ENCODE data around the gene ONECUT2. TPM values are rescaled to one million over a fixed set of nuclear protein-coding genes. Genes with fewer than 3 reads are reported as not detected.

Gene ONECUT2
- total RNA-seq, 1 donor from 2014 or later = 0.05 TPM

DNA sequence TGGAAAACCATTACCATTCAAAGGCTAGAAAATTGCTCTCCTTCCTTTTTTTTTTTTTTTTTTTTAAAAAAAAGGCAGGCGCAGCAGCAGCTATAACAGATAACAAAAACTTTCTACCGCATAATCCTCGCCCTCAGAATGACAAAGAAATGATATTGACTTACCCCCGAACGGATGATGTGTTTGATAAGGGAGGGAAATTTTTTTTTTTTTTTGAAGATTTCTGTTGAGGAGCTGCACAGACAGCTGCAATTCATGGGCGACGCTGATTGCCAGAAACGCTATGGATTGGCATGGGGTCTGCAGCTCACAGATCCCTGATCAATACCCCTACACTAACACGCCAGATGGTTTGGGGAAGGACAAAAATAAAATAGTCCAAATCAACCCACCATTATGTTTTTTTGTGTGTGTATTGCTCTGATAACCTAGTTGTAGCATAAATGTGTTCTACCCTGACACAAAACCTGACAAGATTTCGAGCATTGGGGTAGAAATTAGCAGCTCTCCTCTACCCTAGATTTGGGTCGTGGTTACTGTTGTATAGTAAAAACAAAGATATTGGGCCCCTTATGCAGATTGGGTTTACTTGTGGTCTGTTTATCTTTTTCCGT is 3.6 kb upstream of the ONECUT2 start:
- H3K27me3 Mint-ChIP-seq (ENCODE audit: unreplicated experiment) = peaks cover 79% of the 10 kb centered on the region
- no peak overlapping the region for H3K27ac Mint-ChIP-seq (ENCODE audit: unreplicated experiment)
- H3K4me1 Mint-ChIP-seq (ENCODE audit: unreplicated experiment) = peaks cover 25% of the 10 kb centered on the region
- H3K9me3 Mint-ChIP-seq (ENCODE audit: unreplicated experiment) = no peaks in the 10 kb centered on the region
- H3K4me3 Mint-ChIP-seq (ENCODE audit: unreplicated experiment) = no peak overlapping the region
- DNase-seq (ENCODE audit: extremely low spot score, unreplicated experiment) = no peak
- no peaks in the 10 kb centered on the region for H3K36me3 Mint-ChIP-seq (ENCODE audit: unreplicated experiment)
- TF ChIP-seq, protein P1, sequence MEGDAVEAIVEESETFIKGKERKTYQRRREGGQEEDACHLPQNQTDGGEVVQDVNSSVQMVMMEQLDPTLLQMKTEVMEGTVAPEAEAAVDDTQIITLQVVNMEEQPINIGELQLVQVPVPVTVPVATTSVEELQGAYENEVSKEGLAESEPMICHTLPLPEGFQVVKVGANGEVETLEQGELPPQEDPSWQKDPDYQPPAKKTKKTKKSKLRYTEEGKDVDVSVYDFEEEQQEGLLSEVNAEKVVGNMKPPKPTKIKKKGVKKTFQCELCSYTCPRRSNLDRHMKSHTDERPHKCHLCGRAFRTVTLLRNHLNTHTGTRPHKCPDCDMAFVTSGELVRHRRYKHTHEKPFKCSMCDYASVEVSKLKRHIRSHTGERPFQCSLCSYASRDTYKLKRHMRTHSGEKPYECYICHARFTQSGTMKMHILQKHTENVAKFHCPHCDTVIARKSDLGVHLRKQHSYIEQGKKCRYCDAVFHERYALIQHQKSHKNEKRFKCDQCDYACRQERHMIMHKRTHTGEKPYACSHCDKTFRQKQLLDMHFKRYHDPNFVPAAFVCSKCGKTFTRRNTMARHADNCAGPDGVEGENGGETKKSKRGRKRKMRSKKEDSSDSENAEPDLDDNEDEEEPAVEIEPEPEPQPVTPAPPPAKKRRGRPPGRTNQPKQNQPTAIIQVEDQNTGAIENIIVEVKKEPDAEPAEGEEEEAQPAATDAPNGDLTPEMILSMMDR (IDR thresholded peaks at IDR 0.05) = no peak

DNA sequence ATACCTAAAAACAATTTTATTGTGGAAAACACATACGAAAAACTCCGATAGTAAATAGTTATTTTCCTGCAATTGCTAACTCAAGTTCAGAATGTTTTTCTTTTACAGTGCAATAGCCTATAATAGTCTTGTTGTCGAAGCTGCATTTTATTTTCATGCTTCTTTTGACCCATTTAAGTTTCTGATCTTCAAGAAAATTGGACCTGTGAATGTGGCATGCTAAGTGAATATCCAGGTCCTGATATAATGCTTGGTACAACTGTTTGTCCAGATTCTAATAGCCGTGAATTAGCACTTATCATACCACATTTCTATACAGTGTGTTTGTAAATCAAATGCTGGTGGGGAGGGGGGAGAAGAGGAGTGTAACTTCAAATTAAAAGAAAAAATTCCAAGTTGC is 3.0 kb upstream of the ONECUT2 start:
- H3K4me1 Mint-ChIP-seq (ENCODE audit: unreplicated experiment) = peaks cover 30% of the 10 kb centered on the region
- H3K4me3 Mint-ChIP-seq (ENCODE audit: unreplicated experiment) = no peak overlapping the region

DNA sequence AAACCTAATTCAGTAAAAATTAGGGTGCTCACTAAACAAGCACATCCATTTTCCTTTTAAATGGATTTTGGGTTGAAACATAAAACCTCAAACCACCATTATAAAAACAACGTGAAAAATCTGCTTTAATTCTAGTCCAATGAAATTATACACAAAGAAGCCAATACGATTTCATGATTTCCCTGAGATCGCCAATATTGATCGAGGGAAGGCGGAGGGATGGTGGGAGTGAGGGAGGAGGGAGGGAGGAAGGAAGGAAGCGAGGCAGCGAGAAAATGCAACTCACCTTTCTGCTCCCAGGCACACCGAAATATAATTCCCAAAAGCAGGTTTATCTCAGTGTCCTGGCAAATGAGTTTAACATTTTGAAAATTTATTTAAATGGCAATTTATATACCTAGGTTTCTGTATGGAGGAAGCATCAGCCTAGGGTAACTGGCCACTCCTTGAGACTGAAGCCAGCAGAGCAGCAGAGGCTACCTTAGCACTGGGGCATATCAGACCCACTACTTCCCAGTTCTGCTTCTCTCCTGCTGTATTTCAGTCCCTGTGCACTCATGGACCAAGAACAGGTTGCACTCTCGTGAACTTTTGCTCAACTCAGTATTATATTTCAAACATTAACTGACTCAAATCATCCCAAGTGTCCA is 2.3 kb upstream of the ONECUT2 start:
- no peak for DNase-seq (ENCODE audit: extremely low spot score, unreplicated experiment)
- no peaks in the 10 kb centered on the region for H3K9me3 Mint-ChIP-seq (ENCODE audit: unreplicated experiment)
- no peak overlapping the region for H3K4me3 Mint-ChIP-seq (ENCODE audit: unreplicated experiment)
- TF ChIP-seq, protein P1 (IDR thresholded peaks at IDR 0.05) = no peak
- H3K27ac Mint-ChIP-seq (ENCODE audit: unreplicated experiment) = no peak overlapping the region
- no peaks in the 10 kb centered on the region for H3K36me3 Mint-ChIP-seq (ENCODE audit: unreplicated experiment)
- H3K27me3 Mint-ChIP-seq (ENCODE audit: unreplicated experiment) = peaks cover 83% of the 10 kb centered on the region
- H3K4me1 Mint-ChIP-seq (ENCODE audit: unreplicated experiment) = peaks cover 38% of the 10 kb centered on the region

More for the DNA sequence above, 3.0 kb upstream of the ONECUT2 start:
- TF ChIP-seq, protein P1 (IDR thresholded peaks at IDR 0.05) = no peak
- DNase-seq (ENCODE audit: extremely low spot score, unreplicated experiment) = no peak
- Mint-ChIP-seq H3K9me3 (ENCODE audit: unreplicated experiment) (no peaks in the 10 kb centered on the region), H3K27me3 (ENCODE audit: unreplicated experiment) (peaks cover 79% of the 10 kb centered on the region), H3K27ac (ENCODE audit: unreplicated experiment) (no peak overlapping the region), H3K36me3 (ENCODE audit: unreplicated experiment) (no peaks in the 10 kb centered on the region)

DNA sequence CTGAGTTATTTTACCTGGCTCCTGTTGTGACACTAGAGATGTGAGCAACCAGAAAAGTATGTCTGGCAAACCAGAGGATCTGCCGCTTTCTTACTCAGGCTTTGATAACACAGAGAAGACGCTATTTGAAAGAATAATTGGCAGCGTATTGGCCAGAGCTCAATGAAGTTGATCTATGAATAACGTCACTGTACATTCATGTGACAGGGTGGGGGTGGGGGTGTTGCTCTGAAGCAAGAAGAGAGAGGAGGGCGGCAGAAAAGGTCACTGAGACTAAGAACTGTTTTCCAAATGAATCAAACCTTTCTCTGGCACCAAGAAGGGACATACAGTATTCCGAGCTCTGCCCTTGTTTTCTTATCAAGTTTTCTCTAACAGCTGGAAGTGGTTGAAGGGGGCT is 1.7 kb upstream of the ONECUT2 start:
- no peak overlapping the region for H3K4me3 Mint-ChIP-seq (ENCODE audit: unreplicated experiment)
- TF ChIP-seq, protein P1 (IDR thresholded peaks at IDR 0.05) = no peak
- H3K27me3 Mint-ChIP-seq (ENCODE audit: unreplicated experiment) = peaks cover 87% of the 10 kb centered on the region
- no peak overlapping the region for H3K27ac Mint-ChIP-seq (ENCODE audit: unreplicated experiment)
- peaks cover 44% of the 10 kb centered on the region for H3K4me1 Mint-ChIP-seq (ENCODE audit: unreplicated experiment)
- no peak for DNase-seq (ENCODE audit: extremely low spot score, unreplicated experiment)
- H3K9me3 Mint-ChIP-seq (ENCODE audit: unreplicated experiment) = no peaks in the 10 kb centered on the region
- H3K36me3 Mint-ChIP-seq (ENCODE audit: unreplicated experiment) = no peaks in the 10 kb centered on the region

DNA sequence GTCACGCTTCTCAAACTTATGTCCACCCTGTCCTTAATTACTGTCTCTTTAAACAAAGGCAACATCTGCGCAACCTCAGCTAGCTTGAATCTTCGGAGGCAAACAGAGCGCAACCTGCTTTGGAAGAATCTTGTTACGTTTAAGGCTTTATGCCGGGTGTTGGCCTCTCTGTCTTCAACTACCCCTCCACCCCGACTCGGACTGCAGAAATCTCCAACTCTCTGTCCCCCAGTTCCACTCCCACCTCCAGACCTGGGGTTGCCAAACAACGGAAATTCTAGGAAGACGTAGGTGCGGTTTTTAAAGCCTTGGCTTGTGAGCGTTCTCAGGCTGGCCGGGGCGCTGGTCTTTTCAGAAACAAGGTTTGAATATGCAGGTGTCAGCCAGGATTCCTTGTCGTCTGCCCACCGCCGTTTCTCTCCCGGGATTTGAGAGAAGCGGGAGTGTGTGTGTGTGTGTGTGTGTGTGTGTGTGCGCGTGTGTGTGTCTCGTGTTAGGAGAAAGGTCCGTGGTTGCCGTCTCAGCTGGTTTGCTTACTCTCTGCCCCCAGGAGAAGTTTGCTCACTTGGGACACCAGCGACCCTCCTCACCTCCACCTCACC is 1.1 kb upstream of the ONECUT2 start:
- Mint-ChIP-seq H3K27ac (ENCODE audit: unreplicated experiment) (no peak overlapping the region), H3K4me3 (ENCODE audit: unreplicated experiment) (peak overlapping the region; percentile 78), H3K9me3 (ENCODE audit: unreplicated experiment) (no peaks in the 10 kb centered on the region), H3K27me3 (ENCODE audit: unreplicated experiment) (peaks cover 90% of the 10 kb centered on the region), H3K36me3 (ENCODE audit: unreplicated experiment) (no peaks in the 10 kb centered on the region), H3K4me1 (ENCODE audit: unreplicated experiment) (peaks cover 47% of the 10 kb centered on the region)
- DNase-seq (ENCODE audit: extremely low spot score, unreplicated experiment) = no peak
- TF ChIP-seq, protein P1 (IDR thresholded peaks at IDR 0.05) = no peak

Measured in osteocyte (in vitro differentiated cells).